Stimulated activated CD8-positive, alpha-beta memory T cell treated with anti-CD3 and anti-CD28 coated beads, Interleukin-15, amount 100 ng/mL, for 48 hours (primary cell): ENCODE measurements around the gene NBPF20.
"Not testable (repeated sequence)": the region's sequence is repeated elsewhere in the genome, so short reads cannot be mapped to it uniquely, and the experiment has no call there.

Experiments used
- DNase-seq, 2 donors: peaks; one replicate each; pipeline ENCODE4 v3.0.0-alpha.2; 2020; ENCODE audit warnings: low read depth in 2 of 2

NBPF20 gene

GRCh38 chr1:145430830-145431229, 5.4 kb upstream of the NBPF20 start:
- DNase-seq: not testable (repeated sequence)

DNA sequence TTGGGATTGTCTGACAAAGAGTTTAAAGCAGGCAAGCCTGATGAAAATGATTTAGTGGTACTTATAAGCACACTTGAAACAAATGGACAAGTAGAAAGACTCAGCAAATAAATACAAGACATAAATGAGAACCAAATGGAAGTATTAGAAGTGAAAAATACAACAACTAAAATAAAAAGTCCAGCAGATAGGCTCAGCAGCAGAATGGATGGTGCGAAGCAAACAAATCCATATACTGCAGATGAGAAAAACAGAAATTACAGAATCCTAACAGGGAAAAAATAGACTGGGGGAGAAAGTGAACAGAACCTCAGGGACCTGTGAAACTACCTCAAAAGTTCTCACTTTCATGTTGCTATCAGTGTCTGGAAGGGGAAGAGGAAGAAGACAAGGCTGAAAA, 3.9 kb upstream of the NBPF20 start:
- DNase-seq: not testable (repeated sequence)

DNA sequence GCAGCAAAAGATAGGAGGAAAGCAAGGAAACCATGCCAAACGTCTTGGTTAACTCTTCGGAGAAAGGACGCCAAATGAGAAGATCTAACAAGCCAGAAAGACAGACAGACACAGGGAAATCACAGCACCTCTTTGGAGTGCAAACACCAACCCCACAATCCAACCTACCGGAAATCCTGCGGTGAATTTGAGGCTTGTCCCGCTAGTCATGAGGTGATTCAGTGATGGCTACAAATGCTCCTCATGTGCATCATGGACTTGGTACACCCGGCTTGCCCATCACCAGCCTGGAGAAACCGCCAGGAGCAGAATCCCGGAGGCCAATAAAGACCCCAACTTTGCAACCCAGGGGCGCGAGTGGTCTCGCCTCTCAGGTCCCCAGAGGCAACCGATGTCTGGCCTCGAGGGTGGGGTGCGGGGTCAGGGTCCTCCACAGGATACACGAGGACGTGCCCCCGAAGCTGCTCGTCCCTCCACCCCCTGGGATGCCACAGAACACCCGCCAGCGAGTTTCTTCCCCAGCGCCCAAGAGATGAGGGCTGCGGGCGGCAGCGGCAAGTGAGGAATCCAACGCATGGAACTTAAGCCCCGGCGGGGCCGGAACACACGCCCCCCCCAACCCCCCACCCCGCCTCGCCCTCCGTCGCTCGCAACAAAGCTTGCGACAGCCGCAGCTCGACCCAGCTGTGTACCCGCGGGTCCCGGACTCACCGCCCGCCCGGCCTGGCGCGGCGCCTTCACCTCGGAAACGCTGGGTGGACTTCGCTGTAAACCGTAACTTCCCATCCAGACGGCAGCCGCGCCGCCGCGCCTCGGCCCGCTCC, 579 bp downstream of the NBPF20 start:
- DNase-seq: peak; percentile 26 to 28

GRCh38 chr1:145415149-145415548, 10.3 kb downstream of the NBPF20 start:
- not testable (repeated sequence) for DNase-seq

DNA sequence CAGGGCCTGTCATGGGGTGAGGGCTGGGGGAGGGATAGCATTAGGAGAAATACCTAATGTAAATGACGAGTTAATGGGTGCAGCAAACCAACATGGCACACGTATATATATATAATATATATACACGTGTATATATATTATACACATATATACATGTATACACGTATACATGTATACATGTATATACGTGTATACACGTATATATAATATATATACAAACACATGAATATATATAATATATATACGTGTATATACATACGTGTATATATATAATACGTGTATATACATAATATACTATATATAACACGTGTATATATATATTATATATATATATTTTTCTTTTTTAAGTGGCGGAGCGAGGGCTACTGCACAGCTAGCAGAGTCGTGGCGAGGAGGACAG, 18.1 kb downstream of the NBPF20 start:
- DNase-seq: not testable (repeated sequence)

- not testable (repeated sequence) for DNase-seq
Measured at GRCh38 chr1:145404949-145405348, 20.5 kb downstream of the NBPF20 start.

GRCh38 chr1:145400701-145401100, 24.7 kb downstream of the NBPF20 start:
- not testable (repeated sequence) for DNase-seq
